ENCODE results near the gene SMG5.

The SMG5 gene

DNA sequence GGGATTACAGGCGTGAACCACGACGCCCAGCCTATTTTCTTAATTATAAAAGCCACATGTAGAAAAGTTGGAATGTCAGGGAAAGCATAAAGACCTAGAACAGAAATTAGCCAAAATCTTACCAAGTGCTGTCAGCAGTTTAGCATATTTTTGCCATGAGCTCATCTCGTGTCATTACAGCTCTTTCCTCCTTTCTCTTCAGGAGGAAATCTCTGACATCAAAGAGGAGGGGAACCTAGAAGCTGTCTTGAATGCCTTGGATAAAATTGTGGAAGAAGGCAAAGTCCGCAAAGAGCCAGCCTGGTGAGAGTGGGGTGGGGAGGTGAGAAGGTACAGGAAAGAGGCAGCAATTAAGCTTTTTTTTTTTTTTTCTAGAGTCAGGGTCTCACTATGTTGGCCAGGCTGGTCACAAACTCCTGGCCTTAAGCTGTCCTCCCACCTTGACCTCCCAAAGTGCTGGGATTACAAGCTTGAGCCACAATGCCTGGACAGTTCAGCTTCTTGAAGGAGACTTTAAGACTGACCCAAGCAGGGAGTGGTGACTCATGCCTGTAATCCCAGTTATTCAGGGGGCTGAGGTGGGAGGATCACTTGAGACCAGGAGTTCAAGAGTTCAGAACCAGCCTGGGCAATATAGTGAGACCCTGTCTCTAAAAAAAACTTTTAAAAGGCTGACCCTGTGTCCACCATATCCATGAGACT lies 49.0 kb downstream of the SMG5 start:
- Histone ChIP-seq H3K27ac (no peak overlapping the region), H3K27me3 (ENCODE audit: insufficient read depth, low read depth, severe bottlenecking) (no peaks in the 10 kb centered on the region), H3K9me3 (ENCODE audit: severe bottlenecking) (no peaks in the 10 kb centered on the region), H3K4me3 (ENCODE audit: low read depth, low read length) (no peak overlapping the region), H3K36me3 (peaks cover 77% of the 10 kb centered on the region)
- TF ChIP-seq, protein P1, sequence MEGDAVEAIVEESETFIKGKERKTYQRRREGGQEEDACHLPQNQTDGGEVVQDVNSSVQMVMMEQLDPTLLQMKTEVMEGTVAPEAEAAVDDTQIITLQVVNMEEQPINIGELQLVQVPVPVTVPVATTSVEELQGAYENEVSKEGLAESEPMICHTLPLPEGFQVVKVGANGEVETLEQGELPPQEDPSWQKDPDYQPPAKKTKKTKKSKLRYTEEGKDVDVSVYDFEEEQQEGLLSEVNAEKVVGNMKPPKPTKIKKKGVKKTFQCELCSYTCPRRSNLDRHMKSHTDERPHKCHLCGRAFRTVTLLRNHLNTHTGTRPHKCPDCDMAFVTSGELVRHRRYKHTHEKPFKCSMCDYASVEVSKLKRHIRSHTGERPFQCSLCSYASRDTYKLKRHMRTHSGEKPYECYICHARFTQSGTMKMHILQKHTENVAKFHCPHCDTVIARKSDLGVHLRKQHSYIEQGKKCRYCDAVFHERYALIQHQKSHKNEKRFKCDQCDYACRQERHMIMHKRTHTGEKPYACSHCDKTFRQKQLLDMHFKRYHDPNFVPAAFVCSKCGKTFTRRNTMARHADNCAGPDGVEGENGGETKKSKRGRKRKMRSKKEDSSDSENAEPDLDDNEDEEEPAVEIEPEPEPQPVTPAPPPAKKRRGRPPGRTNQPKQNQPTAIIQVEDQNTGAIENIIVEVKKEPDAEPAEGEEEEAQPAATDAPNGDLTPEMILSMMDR (IDR thresholded peaks at IDR 0.05; ENCODE audit: low read depth, low read length): no peak
- DNase-seq: no peak

DNA sequence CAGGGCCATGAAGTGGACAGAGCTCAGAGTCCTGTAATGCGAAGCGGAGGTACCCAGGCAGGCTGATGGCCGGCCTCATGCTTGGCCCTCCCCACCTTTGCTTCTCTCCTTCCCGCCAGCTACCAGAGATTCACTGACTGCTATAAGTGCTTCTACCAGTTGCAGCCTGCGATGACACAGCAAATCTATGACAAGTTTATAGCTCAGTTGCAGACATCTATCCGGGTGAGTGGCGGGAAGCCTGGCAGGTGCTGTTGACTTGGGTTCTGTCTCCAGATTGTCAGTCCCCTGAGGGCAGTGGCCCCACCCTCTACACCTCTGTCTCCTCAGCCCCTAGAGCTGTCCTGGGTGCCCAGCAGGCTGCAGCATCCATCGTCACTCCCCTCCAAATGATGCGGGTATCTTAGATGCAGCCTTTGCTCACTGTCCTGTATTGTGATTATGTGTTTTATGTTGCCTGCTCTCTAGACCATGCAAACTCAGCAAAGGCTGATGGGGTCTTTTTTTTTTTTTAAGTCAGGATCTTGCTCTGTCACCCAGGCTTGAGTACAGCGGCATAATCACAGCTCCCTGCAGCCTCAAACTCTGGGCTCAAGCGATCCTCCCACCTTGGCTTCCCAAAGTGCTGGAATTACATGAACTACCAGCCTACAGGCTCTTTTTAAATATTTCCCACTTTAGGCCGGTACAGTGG lies 50.3 kb downstream of the SMG5 start:
- Histone ChIP-seq H3K9me3 (ENCODE audit: severe bottlenecking) (no peaks in the 10 kb centered on the region), H3K27ac (no peak overlapping the region), H3K4me3 (ENCODE audit: low read depth, low read length) (no peak overlapping the region), H3K36me3 (peaks cover 70% of the 10 kb centered on the region), H3K27me3 (ENCODE audit: insufficient read depth, low read depth, severe bottlenecking) (no peaks in the 10 kb centered on the region)
- DNase-seq: no peak
- TF ChIP-seq, protein P1 (IDR thresholded peaks at IDR 0.05; ENCODE audit: low read depth, low read length): no peak

DNA sequence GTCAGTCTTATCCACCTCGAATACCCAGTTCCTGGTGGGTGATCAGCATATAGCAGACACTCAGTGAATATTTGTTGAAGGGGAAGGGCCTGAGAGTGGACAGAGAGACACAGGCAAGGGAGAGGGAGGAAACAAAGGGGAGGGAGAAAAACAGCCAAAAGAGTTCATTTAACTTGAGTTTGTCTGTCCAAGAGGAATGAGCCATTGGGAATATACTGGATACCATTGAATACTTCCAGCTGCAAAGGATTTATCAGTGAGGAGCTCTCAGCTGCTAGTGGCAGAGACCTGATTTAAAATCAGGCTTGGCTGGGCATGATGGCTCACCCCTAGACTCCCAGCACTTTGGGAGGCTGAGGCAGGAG lies 52.2 kb downstream of the SMG5 start:
- H3K9me3 ChIP-seq (ENCODE audit: severe bottlenecking): no peaks in the 10 kb centered on the region
- no peaks in the 10 kb centered on the region for H3K27me3 ChIP-seq (ENCODE audit: insufficient read depth, low read depth, severe bottlenecking)
- no peak overlapping the region for H3K27ac ChIP-seq
- DNase-seq: no peak
- peaks cover 68% of the 10 kb centered on the region for H3K36me3 ChIP-seq
- no peak overlapping the region for H3K4me3 ChIP-seq (ENCODE audit: low read depth, low read length)
- TF ChIP-seq, protein P1 (IDR thresholded peaks at IDR 0.05; ENCODE audit: low read depth, low read length): no peak

DNA sequence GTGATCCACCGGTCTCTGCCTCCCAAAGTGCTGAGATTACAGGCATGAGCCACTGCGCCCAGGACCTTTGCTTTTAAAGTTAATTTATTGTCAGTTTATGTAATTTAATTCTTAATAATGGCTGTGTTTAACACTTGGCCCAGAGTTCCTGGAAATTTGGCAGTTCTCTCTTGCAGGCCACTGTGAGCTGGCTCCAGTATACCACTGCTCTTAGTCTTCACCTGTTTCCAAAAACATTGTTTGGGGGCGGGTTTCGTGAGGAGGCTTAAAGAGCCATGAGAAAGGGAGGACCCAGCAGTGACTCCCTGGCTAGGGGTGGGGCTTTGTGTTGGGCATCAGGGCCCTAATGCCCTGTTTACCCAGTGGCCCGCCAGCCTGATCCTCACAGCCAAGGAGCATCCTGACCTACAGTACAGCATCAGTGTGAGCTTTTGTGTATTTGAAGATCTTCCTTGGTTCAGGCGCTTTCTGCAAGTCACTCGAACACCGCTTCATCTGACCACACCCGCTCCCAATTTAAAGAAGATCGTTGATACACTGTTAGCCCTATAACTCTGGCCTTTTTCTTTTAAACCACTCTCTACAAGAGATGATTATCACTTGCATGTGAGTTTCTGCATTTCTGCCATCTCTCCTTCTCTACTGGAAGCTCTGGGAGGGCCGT lies 52.7 kb downstream of the SMG5 start:
- H3K36me3 ChIP-seq: peaks cover 65% of the 10 kb centered on the region
- TF ChIP-seq, protein P1 (IDR thresholded peaks at IDR 0.05; ENCODE audit: low read depth, low read length): no peak
- no peak overlapping the region for H3K27ac ChIP-seq
- H3K4me3 ChIP-seq (ENCODE audit: low read depth, low read length): no peak overlapping the region
- no peaks in the 10 kb centered on the region for H3K27me3 ChIP-seq (ENCODE audit: insufficient read depth, low read depth, severe bottlenecking)
- no peak for DNase-seq
- no peaks in the 10 kb centered on the region for H3K9me3 ChIP-seq (ENCODE audit: severe bottlenecking)

DNA sequence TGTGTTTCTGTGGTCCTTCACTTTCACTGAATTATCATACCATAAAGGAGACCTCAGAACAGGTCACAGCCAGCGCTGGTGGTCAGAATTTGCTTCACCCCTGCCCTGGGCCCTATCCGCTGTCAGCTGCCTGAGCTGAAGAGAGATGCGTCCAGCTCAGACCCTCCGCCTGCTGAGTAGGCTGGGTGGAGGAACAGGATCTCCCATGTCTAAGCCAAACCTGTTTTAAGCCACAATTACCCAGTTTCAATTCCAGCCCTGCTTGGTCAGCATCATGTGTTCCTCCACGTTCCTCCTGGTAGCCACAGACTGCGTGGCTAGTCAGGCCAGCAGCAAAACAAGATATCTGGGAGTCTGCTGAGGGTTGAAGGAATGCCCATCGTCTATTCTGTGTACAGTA lies 54.1 kb downstream of the SMG5 start:
- Histone ChIP-seq H3K9me3 (ENCODE audit: severe bottlenecking) (no peaks in the 10 kb centered on the region), H3K4me3 (ENCODE audit: low read depth, low read length) (no peak overlapping the region), H3K27me3 (ENCODE audit: insufficient read depth, low read depth, severe bottlenecking) (no peaks in the 10 kb centered on the region), H3K36me3 (peaks cover 62% of the 10 kb centered on the region), H3K27ac (no peak overlapping the region)
- DNase-seq: no peak
- TF ChIP-seq, protein P1 (IDR thresholded peaks at IDR 0.05; ENCODE audit: low read depth, low read length): no peak
